Measurements from ENCODE around the gene ADGRD1. TPM values are rescaled to one million over a fixed set of nuclear protein-coding genes. Genes with fewer than 3 reads are reported as not detected.

ADGRD1 gene
- total RNA-seq, 1 donor from 2014 or later: 1.0 TPM

DNA sequence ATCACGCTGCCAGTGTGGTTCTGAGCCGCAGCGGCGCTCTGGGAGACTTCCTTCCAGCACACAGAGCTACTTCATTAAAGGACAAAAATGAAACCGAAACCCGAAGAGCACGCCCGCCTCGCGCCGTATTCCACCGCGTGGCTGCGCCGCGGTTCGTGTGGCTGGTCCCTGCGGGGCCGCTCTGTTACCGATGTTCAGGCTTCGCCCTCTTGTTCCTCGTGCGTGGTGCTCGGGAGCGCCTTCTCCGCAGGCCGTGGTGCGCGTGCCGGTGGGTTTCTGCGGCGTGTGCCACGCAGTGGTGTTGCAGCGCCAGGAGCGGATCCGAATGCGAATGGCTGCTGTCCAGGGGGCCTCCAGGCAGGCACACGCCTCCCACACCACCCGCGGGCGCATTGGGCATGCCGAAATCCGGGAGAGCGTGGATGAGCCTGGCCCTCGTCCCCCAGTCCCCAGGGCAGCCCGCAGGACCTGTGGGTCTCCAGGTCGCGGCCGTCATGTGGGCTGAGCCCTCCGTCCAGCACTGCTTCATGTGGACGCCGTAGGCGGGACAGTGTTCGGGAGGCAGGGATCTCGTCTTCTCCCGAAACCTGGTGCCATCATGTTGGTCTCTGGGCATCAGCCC lies 91.2 kb downstream of the ADGRD1 start:
- Mint-ChIP-seq H3K36me3 (ENCODE audit: unreplicated experiment) (no peaks in the 10 kb centered on the region), H3K27me3 (ENCODE audit: unreplicated experiment) (peaks cover 2% of the 10 kb centered on the region), H3K9me3 (ENCODE audit: unreplicated experiment) (no peaks in the 10 kb centered on the region), H3K4me3 (ENCODE audit: unreplicated experiment) (no peak overlapping the region), H3K27ac (ENCODE audit: unreplicated experiment) (no peak overlapping the region), H3K4me1 (ENCODE audit: unreplicated experiment) (no peaks in the 10 kb centered on the region)
- TF ChIP-seq, protein P1, sequence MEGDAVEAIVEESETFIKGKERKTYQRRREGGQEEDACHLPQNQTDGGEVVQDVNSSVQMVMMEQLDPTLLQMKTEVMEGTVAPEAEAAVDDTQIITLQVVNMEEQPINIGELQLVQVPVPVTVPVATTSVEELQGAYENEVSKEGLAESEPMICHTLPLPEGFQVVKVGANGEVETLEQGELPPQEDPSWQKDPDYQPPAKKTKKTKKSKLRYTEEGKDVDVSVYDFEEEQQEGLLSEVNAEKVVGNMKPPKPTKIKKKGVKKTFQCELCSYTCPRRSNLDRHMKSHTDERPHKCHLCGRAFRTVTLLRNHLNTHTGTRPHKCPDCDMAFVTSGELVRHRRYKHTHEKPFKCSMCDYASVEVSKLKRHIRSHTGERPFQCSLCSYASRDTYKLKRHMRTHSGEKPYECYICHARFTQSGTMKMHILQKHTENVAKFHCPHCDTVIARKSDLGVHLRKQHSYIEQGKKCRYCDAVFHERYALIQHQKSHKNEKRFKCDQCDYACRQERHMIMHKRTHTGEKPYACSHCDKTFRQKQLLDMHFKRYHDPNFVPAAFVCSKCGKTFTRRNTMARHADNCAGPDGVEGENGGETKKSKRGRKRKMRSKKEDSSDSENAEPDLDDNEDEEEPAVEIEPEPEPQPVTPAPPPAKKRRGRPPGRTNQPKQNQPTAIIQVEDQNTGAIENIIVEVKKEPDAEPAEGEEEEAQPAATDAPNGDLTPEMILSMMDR (IDR thresholded peaks at IDR 0.05): no peak
- DNase-seq (ENCODE audit: extremely low spot score, unreplicated experiment): no peak

DNA sequence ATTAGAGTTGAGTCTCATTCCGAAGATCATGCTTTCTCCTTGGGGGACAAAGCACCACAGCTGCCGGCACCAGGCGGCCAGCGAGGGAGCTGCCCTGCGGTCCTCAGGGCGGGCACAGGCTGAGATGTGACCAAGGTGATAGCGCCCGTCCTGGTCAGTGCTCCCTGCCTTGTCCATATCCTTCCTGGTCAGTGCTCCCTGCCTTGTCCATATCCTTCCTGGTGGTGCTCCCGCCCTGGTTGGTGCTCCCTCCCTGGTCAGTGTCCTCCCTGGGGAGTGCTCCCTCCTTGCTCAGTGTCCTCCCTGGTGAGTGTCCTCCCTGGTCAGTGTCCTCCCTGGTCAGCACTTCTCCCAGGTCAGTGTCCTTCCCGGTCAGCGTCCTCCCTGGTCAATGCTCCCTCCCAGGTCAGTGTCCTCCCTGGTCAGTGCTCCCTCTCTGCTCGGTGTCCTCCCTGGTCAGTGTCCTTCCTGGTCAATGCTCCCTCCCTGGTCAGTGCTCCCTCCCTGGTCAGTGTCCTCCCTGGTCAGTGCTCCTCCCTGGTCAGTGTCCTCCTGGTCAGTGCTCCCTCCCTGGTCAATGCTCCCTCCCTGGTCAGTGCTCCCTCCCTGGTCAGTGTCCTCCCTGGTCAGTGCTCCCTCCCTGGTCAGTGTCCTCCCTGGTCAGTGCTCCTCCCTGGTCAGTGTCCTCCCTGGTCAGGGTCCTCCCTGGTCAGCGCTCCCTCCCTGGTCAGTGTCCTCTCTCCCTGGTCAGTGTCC lies 92.2 kb downstream of the ADGRD1 start:
- TF ChIP-seq, protein P1 (IDR thresholded peaks at IDR 0.05): no peak
- Mint-ChIP-seq H3K27me3 (ENCODE audit: unreplicated experiment) (no peaks in the 10 kb centered on the region), H3K4me3 (ENCODE audit: unreplicated experiment) (no peak overlapping the region), H3K4me1 (ENCODE audit: unreplicated experiment) (no peaks in the 10 kb centered on the region), H3K36me3 (ENCODE audit: unreplicated experiment) (no peaks in the 10 kb centered on the region), H3K9me3 (ENCODE audit: unreplicated experiment) (no peaks in the 10 kb centered on the region), H3K27ac (ENCODE audit: unreplicated experiment) (no peak overlapping the region)
- DNase-seq (ENCODE audit: extremely low spot score, unreplicated experiment): no peak

DNA sequence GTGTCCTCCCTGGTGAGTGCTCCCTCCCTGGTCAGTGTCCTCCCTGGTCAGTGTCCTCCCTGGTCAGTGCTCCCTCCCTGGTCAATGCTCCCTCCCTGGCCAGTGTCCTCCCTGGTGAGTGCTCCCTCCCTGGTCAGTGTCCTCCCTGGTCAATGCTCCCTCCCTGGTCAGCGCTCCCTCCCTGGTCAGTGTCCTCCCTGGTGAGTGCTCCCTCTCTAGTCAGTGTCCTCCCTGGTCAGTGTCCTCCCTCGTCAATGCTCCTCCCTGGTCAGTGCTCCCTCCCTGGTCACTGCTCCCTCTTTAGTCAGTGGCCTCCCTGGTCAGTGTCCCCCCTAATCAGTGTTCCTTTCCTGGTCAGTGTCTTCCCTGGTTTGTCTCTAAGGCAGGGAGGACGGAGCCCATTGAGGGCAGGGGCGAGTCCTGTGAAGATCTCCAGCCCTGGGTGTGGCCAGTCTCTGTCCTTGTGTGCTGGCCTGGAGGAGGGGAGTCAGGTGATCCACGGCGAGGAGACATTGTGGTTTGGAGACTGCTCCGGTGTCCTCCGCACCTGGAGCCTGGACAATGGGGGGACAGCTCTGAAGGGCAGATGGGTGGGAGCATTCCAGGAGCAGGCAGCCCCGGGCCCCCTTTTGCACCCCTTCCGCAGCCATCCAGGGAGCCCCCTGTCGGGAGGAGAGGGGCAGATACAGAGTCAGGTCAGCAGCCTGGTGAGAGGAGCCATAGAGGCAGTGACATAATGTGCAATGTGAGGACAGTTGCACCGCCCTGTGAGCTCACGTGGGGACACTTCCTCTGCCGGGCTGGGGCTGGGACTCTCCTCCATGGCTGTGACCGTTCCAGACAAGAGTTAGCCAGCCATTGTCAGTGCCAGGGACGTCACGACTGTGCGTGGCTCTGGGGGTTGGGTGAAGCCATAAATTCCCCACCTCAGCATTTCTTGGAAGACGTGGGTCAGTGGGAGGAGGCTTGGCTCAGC lies 93.4 kb downstream of the ADGRD1 start:
- no peak overlapping the region for H3K27ac Mint-ChIP-seq (ENCODE audit: unreplicated experiment)
- no peaks in the 10 kb centered on the region for H3K36me3 Mint-ChIP-seq (ENCODE audit: unreplicated experiment)
- no peak overlapping the region for H3K4me3 Mint-ChIP-seq (ENCODE audit: unreplicated experiment)

DNA sequence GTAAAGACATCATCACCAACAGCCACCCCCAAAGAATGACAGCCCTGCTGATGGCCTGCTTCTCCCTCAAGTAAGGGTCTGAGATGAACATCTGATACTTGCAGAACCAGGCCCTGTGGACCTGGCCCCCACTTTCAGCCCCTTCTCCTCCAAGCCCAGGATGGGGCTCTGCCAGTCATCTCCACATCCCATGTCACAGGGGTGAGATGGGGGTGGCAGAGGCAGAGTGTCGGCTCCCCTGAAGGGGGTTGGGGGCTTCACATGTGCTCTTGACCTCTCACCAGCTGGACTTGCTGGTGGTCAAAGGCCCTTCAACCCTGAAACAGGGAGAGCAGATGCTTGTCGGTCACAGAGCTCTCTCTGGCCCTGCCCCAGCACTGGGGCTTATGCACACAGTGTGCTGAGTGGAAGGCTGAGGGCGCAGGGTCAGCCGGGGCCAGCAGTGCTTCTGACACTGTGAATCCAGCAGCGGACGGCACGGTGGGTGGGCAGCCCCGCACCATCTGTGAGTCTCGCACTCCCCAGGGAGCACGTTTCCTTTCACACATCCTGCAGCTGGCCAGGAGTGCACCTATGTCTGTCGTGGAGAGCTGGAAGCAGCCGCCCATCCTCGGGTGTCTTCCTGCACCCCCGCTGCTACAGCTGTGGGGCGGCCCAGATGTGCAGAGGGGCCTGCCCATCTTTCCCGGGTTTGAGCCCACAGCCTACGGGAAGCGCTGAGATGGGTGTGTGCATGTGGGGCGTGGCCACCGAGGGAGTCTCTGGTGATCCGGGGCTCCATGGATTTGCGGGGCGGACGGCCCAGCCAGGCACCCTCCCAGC lies 94.3 kb downstream of the ADGRD1 start:
- no peaks in the 10 kb centered on the region for H3K9me3 Mint-ChIP-seq (ENCODE audit: unreplicated experiment)
- no peaks in the 10 kb centered on the region for H3K36me3 Mint-ChIP-seq (ENCODE audit: unreplicated experiment)
- no peaks in the 10 kb centered on the region for H3K27me3 Mint-ChIP-seq (ENCODE audit: unreplicated experiment)
- H3K27ac Mint-ChIP-seq (ENCODE audit: unreplicated experiment): no peak overlapping the region
- no peak for DNase-seq (ENCODE audit: extremely low spot score, unreplicated experiment)
- TF ChIP-seq, protein P1 (IDR thresholded peaks at IDR 0.05): no peak
- no peaks in the 10 kb centered on the region for H3K4me1 Mint-ChIP-seq (ENCODE audit: unreplicated experiment)
- H3K4me3 Mint-ChIP-seq (ENCODE audit: unreplicated experiment): no peak overlapping the region

More for the DNA sequence above, 93.4 kb downstream of the ADGRD1 start:
- H3K27me3 Mint-ChIP-seq (ENCODE audit: unreplicated experiment): no peaks in the 10 kb centered on the region
- TF ChIP-seq, protein P1 (IDR thresholded peaks at IDR 0.05): no peak
- H3K9me3 Mint-ChIP-seq (ENCODE audit: unreplicated experiment): no peaks in the 10 kb centered on the region
- no peaks in the 10 kb centered on the region for H3K4me1 Mint-ChIP-seq (ENCODE audit: unreplicated experiment)
- no peak for DNase-seq (ENCODE audit: extremely low spot score, unreplicated experiment)

All from osteocyte (in vitro differentiated cells).